KBM-7 (cell line): Measurements from ENCODE around the gene PHC1.

Experiments used
- DNase-seq: peaks from one replicate; pipeline ENCODE4 v3.0.0-alpha.2; 2015
- in situ Hi-C: fragments of 300-500 bp; cut with MboI; formaldehyde crosslinking; loops from 2 replicates; pipeline ENCODE4 v1.14.3; 2020; ENCODE audit warnings: low sequenced_read_pairs, low pct_unique_long_range_greater_than_20kb, mixed read lengths

The PHC1 gene

GRCh38 chr12:8987163-8987562 is 72.9 kb downstream of the PHC1 start:
- in situ Hi-C loops = no loop called here

DNA sequence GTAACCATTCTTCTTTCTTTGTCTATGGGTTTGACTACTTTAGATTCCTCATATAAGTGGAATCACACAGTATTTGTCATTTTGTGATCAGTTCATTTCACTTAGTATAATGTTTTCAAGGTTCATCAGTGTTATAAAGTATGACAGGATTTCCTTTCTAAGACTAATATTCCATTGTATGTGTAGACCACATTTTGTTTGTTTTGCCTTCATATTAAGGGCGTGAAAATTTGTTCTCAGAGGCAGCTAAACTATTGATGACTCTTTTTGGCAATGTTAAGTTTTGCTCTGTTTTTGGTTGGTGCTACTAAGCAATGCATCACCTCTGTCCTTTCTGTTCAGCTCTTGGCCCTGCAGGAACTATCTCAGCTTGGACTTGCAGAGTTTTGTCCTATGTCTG is 73.4 kb downstream of the PHC1 start:
- in situ Hi-C loops = no loop called here

More at GRCh38 chr12:8987163-8987562, 72.9 kb downstream of the PHC1 start:
- DNase-seq = peak; percentile 70

GRCh38 chr12:8989413-8989812 is 75.1 kb downstream of the PHC1 start, which contains the start of gene KLRG1:
Gene KLRG1 (plus strand): TSS chr12:8989546. CDS start chr12:8989636, 90 bp downstream.
- DNase-seq = peak; percentile 67
- in situ Hi-C loops = no loop called here

More for the DNA sequence above, 73.4 kb downstream of the PHC1 start:
- no peak for DNase-seq
